Measurements from ENCODE around the gene ARHGAP42. TPM values are rescaled to one million over a fixed set of nuclear protein-coding genes. Genes with fewer than 3 reads are reported as not detected.

Gene ARHGAP42
- total and polyA plus RNA-seq, 5 donors from 2014 or later: not detected

DNA sequence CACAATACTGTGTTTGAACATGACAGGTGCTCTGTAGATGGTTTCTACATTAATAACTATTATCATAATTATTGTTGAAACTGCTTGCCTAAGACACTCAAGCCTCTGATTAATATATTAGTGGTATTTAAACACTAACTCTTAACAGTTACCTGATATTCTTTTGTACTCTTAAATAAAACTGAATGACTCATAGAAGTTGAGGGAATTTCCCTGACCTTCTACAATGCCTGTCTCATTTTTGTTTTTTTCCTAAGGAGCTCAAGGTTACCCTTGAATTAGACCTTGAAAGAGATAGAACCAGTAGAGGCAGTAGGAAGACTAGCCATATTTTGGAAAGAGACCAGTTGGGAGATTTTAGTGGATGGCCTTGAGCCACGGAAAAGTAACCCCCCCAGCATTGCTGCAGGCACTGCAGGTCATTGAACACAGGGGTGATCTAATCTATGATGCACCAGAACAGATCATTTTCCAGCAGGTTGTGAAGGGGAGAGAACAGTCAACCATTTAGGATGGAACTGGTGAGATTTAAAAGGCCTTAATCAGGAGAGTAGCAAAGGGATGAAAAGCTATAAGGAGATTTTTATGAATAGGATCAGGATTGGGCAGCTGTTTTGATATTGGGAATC lies 294.2 kb downstream of the ARHGAP42 start:
- Histone ChIP-seq H3K4me3 (ENCODE audit: low read depth, low read length) (no peak overlapping the region), H3K27ac (ENCODE audit: insufficient read depth, low read length, poor library complexity, severe bottlenecking) (no peak overlapping the region), H3K36me3 (ENCODE audit: control insufficient read depth, insufficient read depth, low read length) (no peaks in the 10 kb centered on the region), H3K27me3 (ENCODE audit: control insufficient read depth, insufficient read depth, low read length) (no peaks in the 10 kb centered on the region), H3K4me1 (ENCODE audit: control insufficient read depth, insufficient read depth, low read length, poor library complexity, severe bottlenecking) (no peaks in the 10 kb centered on the region), H3K9me3 (ENCODE audit: control insufficient read depth in 2 of 2, low read length in 2 of 2) (no peaks in the 10 kb centered on the region)
- H3K27me3 Mint-ChIP-seq: no peaks in the 10 kb centered on the region
- DNase-seq: no peak
- no peak overlapping the region for H3K4me3 Mint-ChIP-seq
- no peaks in the 10 kb centered on the region for H3K4me1 Mint-ChIP-seq
- peaks cover 0 to 9% (median 3%) of the 10 kb centered on the region in 7 donors for H3K9me3 Mint-ChIP-seq
- no peaks in the 10 kb centered on the region for H3K36me3 Mint-ChIP-seq
- no peak overlapping the region for H3K27ac Mint-ChIP-seq
- ATAC-seq (ENCODE audit: low read depth in 2 of 2): no peak

DNA sequence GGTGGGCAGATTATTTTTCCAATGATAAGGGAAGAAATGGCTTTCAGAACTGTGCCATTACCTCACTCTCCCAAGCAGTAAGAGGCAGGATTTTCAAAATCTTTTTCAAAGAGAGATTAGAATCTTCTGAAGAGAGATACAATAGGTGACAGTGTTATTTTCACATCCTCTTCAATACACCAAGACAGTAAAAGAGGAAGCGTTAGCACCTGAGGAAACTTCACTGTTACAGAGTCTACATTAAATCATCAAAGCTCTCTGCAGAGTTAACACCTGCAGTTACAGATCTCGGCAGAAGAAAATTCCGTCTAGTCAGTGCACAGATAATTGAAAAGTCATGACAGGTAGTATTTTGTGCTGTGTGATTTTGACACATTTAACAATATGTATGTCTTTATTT lies 297.6 kb downstream of the ARHGAP42 start:
- Mint-ChIP-seq H3K27ac (no peak overlapping the region), H3K4me1 (no peaks in the 10 kb centered on the region), H3K27me3 (no peaks in the 10 kb centered on the region), H3K4me3 (no peak overlapping the region), H3K36me3 (no peaks in the 10 kb centered on the region), H3K9me3 (peaks cover 0 to 10% (median 5%) of the 10 kb centered on the region in 7 donors)
- DNase-seq (no peak), ATAC-seq (ENCODE audit: low read depth in 2 of 2) (no peak)
- Histone ChIP-seq H3K4me1 (ENCODE audit: control insufficient read depth, insufficient read depth, low read length, poor library complexity, severe bottlenecking) (no peaks in the 10 kb centered on the region), H3K36me3 (ENCODE audit: control insufficient read depth, insufficient read depth, low read length) (no peaks in the 10 kb centered on the region), H3K9me3 (ENCODE audit: control insufficient read depth in 2 of 2, low read length in 2 of 2) (no peaks in the 10 kb centered on the region), H3K27ac (ENCODE audit: insufficient read depth, low read length, poor library complexity, severe bottlenecking) (no peak overlapping the region), H3K4me3 (ENCODE audit: low read depth, low read length) (no peak overlapping the region), H3K27me3 (ENCODE audit: control insufficient read depth, insufficient read depth, low read length) (no peaks in the 10 kb centered on the region)

DNA sequence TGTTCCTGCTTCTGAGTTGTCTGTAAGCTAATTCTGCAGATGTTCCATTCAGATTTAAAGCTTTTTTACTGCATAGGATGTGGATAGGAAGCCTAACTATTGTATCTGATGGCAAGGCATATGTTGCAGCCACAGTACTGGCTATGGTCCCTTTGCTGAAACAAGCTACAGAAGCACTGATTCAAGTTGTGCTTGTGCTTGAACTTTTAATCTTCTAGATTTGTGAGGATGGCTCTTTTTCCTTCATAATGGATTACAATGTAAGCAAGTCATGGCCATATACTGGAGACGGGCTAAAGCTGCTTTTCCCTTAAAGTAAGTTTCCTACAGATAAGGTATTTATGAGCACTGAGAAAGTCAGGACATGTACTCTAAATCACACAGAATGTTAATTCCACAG lies 303.8 kb downstream of the ARHGAP42 start:
- no peaks in the 10 kb centered on the region for H3K4me1 ChIP-seq (ENCODE audit: control insufficient read depth, insufficient read depth, low read length, poor library complexity, severe bottlenecking)
- Mint-ChIP-seq H3K27me3 (no peaks in the 10 kb centered on the region), H3K27ac (no peak overlapping the region), H3K36me3 (no peaks in the 10 kb centered on the region), H3K4me3 (no peak overlapping the region), H3K9me3 (peaks cover 0 to 8% (median 3%) of the 10 kb centered on the region in 7 donors), H3K4me1 (no peaks in the 10 kb centered on the region)
- H3K4me3 ChIP-seq (ENCODE audit: low read depth, low read length): no peak overlapping the region
- H3K36me3 ChIP-seq (ENCODE audit: control insufficient read depth, insufficient read depth, low read length): no peaks in the 10 kb centered on the region
- no peaks in the 10 kb centered on the region for H3K9me3 ChIP-seq (ENCODE audit: control insufficient read depth in 2 of 2, low read length in 2 of 2)
- DNase-seq (no peak), ATAC-seq (ENCODE audit: low read depth in 2 of 2) (no peak)
- H3K27ac ChIP-seq (ENCODE audit: insufficient read depth, low read length, poor library complexity, severe bottlenecking): no peak overlapping the region
- no peaks in the 10 kb centered on the region for H3K27me3 ChIP-seq (ENCODE audit: control insufficient read depth, insufficient read depth, low read length)

DNA sequence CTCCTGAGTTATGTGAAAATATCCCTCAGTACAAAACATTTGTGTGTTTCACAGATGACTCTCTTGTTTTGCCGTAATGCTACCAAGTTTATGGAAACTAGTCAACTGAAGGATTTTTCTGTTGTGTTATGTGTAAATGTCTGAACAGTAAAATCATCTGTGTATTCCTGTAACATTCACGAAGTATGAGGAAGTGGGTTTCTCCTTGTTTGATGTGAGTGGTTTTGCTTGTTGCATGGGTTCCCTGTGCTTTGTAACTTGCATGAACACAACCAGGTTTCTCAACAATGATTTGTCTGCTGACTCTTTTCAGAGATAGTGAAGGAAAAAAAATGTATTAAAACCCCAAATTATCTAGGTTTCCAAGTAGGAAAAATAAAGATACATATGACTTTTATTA lies 304.5 kb downstream of the ARHGAP42 start:
- no peaks in the 10 kb centered on the region for H3K27me3 Mint-ChIP-seq

DNA sequence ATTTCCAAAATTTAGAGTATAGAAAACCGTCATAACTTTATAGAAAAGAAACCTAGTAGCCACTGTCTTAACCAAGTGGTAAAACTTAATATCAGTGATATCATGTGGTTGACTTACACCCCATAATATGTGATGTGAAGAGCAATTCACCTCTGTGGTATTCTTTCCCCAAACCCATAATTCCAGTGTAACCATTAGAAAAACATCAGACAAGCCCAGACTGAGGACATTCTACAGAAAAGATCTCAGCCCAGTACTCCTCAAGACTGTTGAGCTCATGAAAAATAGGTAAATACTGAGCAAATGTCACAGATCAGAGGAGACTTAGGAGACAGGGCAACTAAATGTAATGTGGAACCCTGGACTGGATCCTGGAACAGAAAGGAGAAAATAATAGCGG lies 307.9 kb downstream of the ARHGAP42 start:
- Mint-ChIP-seq H3K27ac (no peak overlapping the region), H3K9me3 (peaks cover 0 to 11% (median 0%) of the 10 kb centered on the region in 7 donors), H3K36me3 (no peaks in the 10 kb centered on the region), H3K4me1 (no peaks in the 10 kb centered on the region), H3K27me3 (no peaks in the 10 kb centered on the region), H3K4me3 (no peak overlapping the region)
- H3K36me3 ChIP-seq (ENCODE audit: control insufficient read depth, insufficient read depth, low read length): no peaks in the 10 kb centered on the region
- H3K27ac ChIP-seq (ENCODE audit: insufficient read depth, low read length, poor library complexity, severe bottlenecking): no peak overlapping the region
- H3K4me1 ChIP-seq (ENCODE audit: control insufficient read depth, insufficient read depth, low read length, poor library complexity, severe bottlenecking): no peaks in the 10 kb centered on the region
- H3K9me3 ChIP-seq (ENCODE audit: control insufficient read depth in 2 of 2, low read length in 2 of 2): no peaks in the 10 kb centered on the region
- no peaks in the 10 kb centered on the region for H3K27me3 ChIP-seq (ENCODE audit: control insufficient read depth, insufficient read depth, low read length)
- ATAC-seq (ENCODE audit: low read depth in 2 of 2) (no peak), DNase-seq (no peak)
- no peak overlapping the region for H3K4me3 ChIP-seq (ENCODE audit: low read depth, low read length)

More for the DNA sequence above, 304.5 kb downstream of the ARHGAP42 start:
- Mint-ChIP-seq H3K36me3 (no peaks in the 10 kb centered on the region), H3K4me3 (no peak overlapping the region), H3K4me1 (no peaks in the 10 kb centered on the region), H3K9me3 (peaks cover 0 to 5% (median 2%) of the 10 kb centered on the region in 7 donors), H3K27ac (no peak overlapping the region)
- Histone ChIP-seq H3K27ac (ENCODE audit: insufficient read depth, low read length, poor library complexity, severe bottlenecking) (no peak overlapping the region), H3K4me3 (ENCODE audit: low read depth, low read length) (no peak overlapping the region), H3K36me3 (ENCODE audit: control insufficient read depth, insufficient read depth, low read length) (no peaks in the 10 kb centered on the region), H3K9me3 (ENCODE audit: control insufficient read depth in 2 of 2, low read length in 2 of 2) (no peaks in the 10 kb centered on the region), H3K4me1 (ENCODE audit: control insufficient read depth, insufficient read depth, low read length, poor library complexity, severe bottlenecking) (no peaks in the 10 kb centered on the region), H3K27me3 (ENCODE audit: control insufficient read depth, insufficient read depth, low read length) (no peaks in the 10 kb centered on the region)
- no peak for ATAC-seq (ENCODE audit: low read depth in 2 of 2)
- DNase-seq: no peak

DNA sequence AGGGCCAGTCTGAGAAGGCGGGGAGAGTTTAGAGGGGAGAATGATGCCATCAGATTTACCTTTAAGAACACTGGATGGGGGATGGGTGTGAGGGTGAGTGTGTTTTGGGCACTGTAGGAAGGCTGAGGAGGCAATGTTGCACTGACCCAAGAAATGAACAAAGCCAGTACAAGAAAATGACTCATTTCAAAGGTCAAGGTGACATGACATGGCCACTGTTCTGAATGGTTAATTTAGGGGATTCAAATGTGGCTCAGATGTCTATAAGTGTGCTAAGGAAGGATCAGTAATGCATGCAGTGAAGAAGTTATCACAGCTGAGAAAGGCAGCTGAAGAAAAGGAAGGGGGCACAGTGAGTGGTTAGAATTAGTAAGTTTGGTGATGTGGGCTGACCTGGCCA lies 312.7 kb downstream of the ARHGAP42 start:
- no peak overlapping the region for H3K4me3 Mint-ChIP-seq
- no peak overlapping the region for H3K27ac Mint-ChIP-seq
- no peak overlapping the region for H3K27ac ChIP-seq (ENCODE audit: insufficient read depth, low read length, poor library complexity, severe bottlenecking)
- no peaks in the 10 kb centered on the region for H3K4me1 Mint-ChIP-seq
- no peak for DNase-seq
- H3K36me3 ChIP-seq (ENCODE audit: control insufficient read depth, insufficient read depth, low read length): no peaks in the 10 kb centered on the region
- H3K4me1 ChIP-seq (ENCODE audit: control insufficient read depth, insufficient read depth, low read length, poor library complexity, severe bottlenecking): no peaks in the 10 kb centered on the region
- H3K27me3 Mint-ChIP-seq: no peaks in the 10 kb centered on the region
- H3K9me3 Mint-ChIP-seq: peaks cover 0 to 18% (median 7%) of the 10 kb centered on the region in 7 donors
- ATAC-seq (ENCODE audit: low read depth in 2 of 2): no peak
- H3K36me3 Mint-ChIP-seq: no peaks in the 10 kb centered on the region
- no peak overlapping the region for H3K4me3 ChIP-seq (ENCODE audit: low read depth, low read length)
- peaks cover 4 to 9% of the 10 kb centered on the region in 2 experiments for H3K9me3 ChIP-seq (ENCODE audit: control insufficient read depth in 2 of 2, low read length in 2 of 2)
- no peaks in the 10 kb centered on the region for H3K27me3 ChIP-seq (ENCODE audit: control insufficient read depth, insufficient read depth, low read length)

DNA sequence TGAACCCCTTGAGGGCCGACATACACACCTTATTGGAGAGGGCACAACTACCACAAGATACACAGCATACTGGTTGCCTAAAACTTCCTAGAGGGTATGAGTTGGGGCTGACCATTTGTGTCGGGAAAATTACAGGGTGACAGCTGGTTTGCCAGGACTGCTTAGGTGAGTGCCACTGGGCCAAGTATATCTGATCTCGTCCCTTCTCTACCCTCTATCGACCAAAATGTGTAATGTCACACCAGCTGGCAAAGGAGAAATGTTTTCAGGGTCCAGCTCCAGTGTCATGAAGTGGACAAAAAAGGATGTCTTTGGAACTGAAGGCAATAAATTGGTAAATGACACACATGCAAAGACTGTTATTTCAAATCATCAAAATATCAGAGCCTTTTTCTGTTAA lies 316.4 kb downstream of the ARHGAP42 start:
- peaks cover 3 to 18% (median 6%) of the 10 kb centered on the region in 7 donors for H3K9me3 Mint-ChIP-seq
- H3K9me3 ChIP-seq (ENCODE audit: control insufficient read depth in 2 of 2, low read length in 2 of 2): peaks cover 4 to 9% of the 10 kb centered on the region in 2 experiments
- no peak overlapping the region for H3K4me3 ChIP-seq (ENCODE audit: low read depth, low read length)
- DNase-seq (no peak), ATAC-seq (ENCODE audit: low read depth in 2 of 2) (no peak)
- no peak overlapping the region for H3K4me3 Mint-ChIP-seq
- H3K4me1 Mint-ChIP-seq: no peaks in the 10 kb centered on the region
- H3K4me1 ChIP-seq (ENCODE audit: control insufficient read depth, insufficient read depth, low read length, poor library complexity, severe bottlenecking): no peaks in the 10 kb centered on the region
- H3K27me3 Mint-ChIP-seq: no peaks in the 10 kb centered on the region
- H3K27ac Mint-ChIP-seq: no peak overlapping the region
- no peaks in the 10 kb centered on the region for H3K27me3 ChIP-seq (ENCODE audit: control insufficient read depth, insufficient read depth, low read length)
- H3K36me3 Mint-ChIP-seq: no peaks in the 10 kb centered on the region
- H3K36me3 ChIP-seq (ENCODE audit: control insufficient read depth, insufficient read depth, low read length): no peaks in the 10 kb centered on the region
- no peak overlapping the region for H3K27ac ChIP-seq (ENCODE audit: insufficient read depth, low read length, poor library complexity, severe bottlenecking)

DNA sequence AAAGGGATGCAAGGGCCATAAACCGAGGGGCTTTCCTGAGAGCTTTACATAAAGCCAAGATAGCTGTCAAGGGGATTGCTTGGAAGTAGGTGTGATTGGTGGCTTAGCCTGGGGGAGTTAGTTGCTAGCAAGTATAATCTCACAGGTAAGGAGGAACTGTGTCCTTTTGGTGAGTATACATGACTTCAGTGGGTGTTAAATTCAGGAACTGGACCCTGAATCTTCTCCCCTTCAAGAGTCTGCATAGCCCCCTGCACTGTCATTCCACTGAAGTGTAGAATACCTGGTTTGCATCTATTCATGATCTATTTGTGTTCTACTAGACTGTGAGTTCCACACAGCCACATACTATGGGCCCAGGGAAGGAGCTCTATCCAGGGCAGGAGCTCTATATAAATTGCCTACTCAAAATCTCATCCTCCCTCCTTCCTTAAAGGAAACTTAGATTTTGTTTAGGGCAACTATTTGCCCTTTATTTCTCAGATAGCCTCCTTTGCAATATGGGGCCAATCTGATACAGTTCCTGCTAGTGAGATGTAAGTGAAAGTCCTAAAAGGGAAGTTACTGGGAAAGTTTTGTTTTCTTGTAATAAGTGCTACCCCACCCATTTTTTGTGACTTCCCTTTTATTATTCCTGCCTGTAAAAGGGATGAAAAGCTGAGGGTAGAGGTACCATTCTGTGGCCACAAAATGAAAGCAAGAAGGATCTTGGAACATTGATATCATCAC lies 322.0 kb downstream of the ARHGAP42 start:
- Histone ChIP-seq H3K4me3 (ENCODE audit: low read depth, low read length) (no peak overlapping the region), H3K27ac (ENCODE audit: insufficient read depth, low read length, poor library complexity, severe bottlenecking) (no peak overlapping the region), H3K27me3 (ENCODE audit: control insufficient read depth, insufficient read depth, low read length) (no peaks in the 10 kb centered on the region), H3K36me3 (ENCODE audit: control insufficient read depth, insufficient read depth, low read length) (no peaks in the 10 kb centered on the region), H3K4me1 (ENCODE audit: control insufficient read depth, insufficient read depth, low read length, poor library complexity, severe bottlenecking) (no peaks in the 10 kb centered on the region), H3K9me3 (ENCODE audit: control insufficient read depth in 2 of 2, low read length in 2 of 2) (no peaks in the 10 kb centered on the region)
- H3K4me3 Mint-ChIP-seq: no peak overlapping the region
- no peaks in the 10 kb centered on the region for H3K36me3 Mint-ChIP-seq
- ATAC-seq (ENCODE audit: low read depth in 2 of 2) (no peak), DNase-seq (no peak)
- H3K27me3 Mint-ChIP-seq: no peaks in the 10 kb centered on the region
- peaks cover 0 to 11% (median 3%) of the 10 kb centered on the region in 7 donors for H3K9me3 Mint-ChIP-seq
- no peaks in the 10 kb centered on the region for H3K4me1 Mint-ChIP-seq
- no peak overlapping the region for H3K27ac Mint-ChIP-seq
